ENCODE measurements around the gene HPSE2. TPM values are rescaled to one million over a fixed set of nuclear protein-coding genes. Genes with fewer than 3 reads are reported as not detected.

HPSE2 gene
- total and polyA plus RNA-seq, 2 of the 13 experiments (the other 11 are each of a cell fraction or from before 2014, with no cell fraction given), result 0.01 TPM; not detected in 1

DNA sequence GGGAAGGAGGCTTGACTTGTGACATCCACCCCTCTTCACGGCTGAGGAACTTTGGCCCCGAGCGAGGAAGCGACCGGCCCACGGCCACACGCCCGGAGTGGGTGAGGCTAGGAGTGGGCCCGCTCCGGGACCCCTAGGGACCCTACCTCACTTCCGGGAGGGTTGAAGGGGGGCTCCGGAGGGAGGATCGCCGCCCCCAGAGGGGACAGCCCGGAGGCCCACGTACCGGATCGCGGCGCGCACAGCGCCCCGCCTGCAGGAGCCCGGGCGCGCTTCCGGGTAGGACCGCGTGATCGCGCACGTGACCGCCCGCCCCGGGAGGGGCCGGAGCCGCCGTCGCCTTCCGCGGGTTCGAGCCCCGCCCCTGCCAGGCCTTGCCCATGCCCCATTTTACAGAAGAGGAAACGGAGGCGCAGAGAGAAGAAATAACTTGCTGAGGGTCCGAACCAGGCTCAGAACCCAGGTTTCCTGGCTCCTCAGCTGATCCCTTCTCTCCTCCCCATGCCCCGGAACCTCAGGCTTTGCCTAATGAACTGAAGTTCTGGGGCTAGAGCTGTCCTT lies 788.9 kb downstream of the HPSE2 start, which contains the start of gene HPS1 (continued):
- TF ChIP-seq HNRNPLL (IDR thresholded peaks at IDR 0.05; ENCODE audit: low read depth, low read length, poor library complexity, severe bottlenecking) (peak; percentile 46), HNF4G (IDR thresholded peaks at IDR 0.05; ENCODE audit: borderline replicate concordance, low read depth, low read length) (no peak), HNF4G (CRISPR knock-in tag; IDR thresholded peaks at IDR 0.05; ENCODE audit: borderline replicate concordance, low read depth) (no peak), RBFOX2 (IDR thresholded peaks at IDR 0.05; ENCODE audit: low read depth, low read length) (peak; percentile 95), ZZZ3 (CRISPR knock-in tag; IDR thresholded peaks at IDR 0.05; ENCODE audit: borderline replicate concordance) (no peak), ZNF224 (CRISPR knock-in tag; IDR thresholded peaks at IDR 0.05) (0 out of 2 replicates have a peak, but pooled peaks have one; percentile 25), FOXA3 (CRISPR knock-in tag; IDR thresholded peaks at IDR 0.05) (peak; percentile 26; the same call in 1 of the 2 replicates), FOXC1 (CRISPR knock-in tag; IDR thresholded peaks at IDR 0.05; ENCODE audit: borderline replicate concordance) (peak; percentile 69), ZNF34 (CRISPR knock-in tag; IDR thresholded peaks at IDR 0.05; ENCODE audit: borderline replicate concordance) (no peak), ELF4 (CRISPR knock-in tag; IDR thresholded peaks at IDR 0.05; ENCODE audit: borderline replicate concordance) (peak; percentile 33; the same call in 1 of the 2 replicates), ATF7-NPFF (CRISPR knock-in tag; IDR thresholded peaks at IDR 0.05; ENCODE audit: low read depth) (peak; percentile 13; the same call in 1 of the 2 replicates), GABPB1 (CRISPR knock-in tag; IDR thresholded peaks at IDR 0.05) (peak; percentile 83; the same call in 1 of the 2 replicates), HOXA3 (CRISPR knock-in tag; IDR thresholded peaks at IDR 0.05) (peak; percentile 58; the same call in 1 of the 2 replicates), ZSCAN12 (CRISPR knock-in tag; IDR thresholded peaks at IDR 0.05) (0 out of 2 replicates have a peak, but pooled peaks have one; percentile 54), ZBTB20 (CRISPR knock-in tag; IDR thresholded peaks at IDR 0.05; ENCODE audit: borderline replicate concordance, low read depth) (peak; percentile 50; the same call in 1 of the 2 replicates), KLF16 (CRISPR knock-in tag; IDR thresholded peaks at IDR 0.05) (peak in 1 of 2 experiments; percentile 30; a peak in 1 of 4 replicates), RBAK (CRISPR knock-in tag; IDR thresholded peaks at IDR 0.05) (no peak), ZFX (CRISPR knock-in tag; IDR thresholded peaks at IDR 0.05; ENCODE audit: low read depth) (peak; percentile 75; the same call in 1 of the 2 replicates), LCORL (IDR thresholded peaks at IDR 0.05) (no peak), LCORL (CRISPR knock-in tag; IDR thresholded peaks at IDR 0.05) (no peak)
- TF ChIP-seq, protein P1, sequence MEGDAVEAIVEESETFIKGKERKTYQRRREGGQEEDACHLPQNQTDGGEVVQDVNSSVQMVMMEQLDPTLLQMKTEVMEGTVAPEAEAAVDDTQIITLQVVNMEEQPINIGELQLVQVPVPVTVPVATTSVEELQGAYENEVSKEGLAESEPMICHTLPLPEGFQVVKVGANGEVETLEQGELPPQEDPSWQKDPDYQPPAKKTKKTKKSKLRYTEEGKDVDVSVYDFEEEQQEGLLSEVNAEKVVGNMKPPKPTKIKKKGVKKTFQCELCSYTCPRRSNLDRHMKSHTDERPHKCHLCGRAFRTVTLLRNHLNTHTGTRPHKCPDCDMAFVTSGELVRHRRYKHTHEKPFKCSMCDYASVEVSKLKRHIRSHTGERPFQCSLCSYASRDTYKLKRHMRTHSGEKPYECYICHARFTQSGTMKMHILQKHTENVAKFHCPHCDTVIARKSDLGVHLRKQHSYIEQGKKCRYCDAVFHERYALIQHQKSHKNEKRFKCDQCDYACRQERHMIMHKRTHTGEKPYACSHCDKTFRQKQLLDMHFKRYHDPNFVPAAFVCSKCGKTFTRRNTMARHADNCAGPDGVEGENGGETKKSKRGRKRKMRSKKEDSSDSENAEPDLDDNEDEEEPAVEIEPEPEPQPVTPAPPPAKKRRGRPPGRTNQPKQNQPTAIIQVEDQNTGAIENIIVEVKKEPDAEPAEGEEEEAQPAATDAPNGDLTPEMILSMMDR (CRISPR knock-in tag; IDR thresholded peaks at IDR 0.05), result peak; percentile 32
- TF ChIP-seq, protein P2, sequence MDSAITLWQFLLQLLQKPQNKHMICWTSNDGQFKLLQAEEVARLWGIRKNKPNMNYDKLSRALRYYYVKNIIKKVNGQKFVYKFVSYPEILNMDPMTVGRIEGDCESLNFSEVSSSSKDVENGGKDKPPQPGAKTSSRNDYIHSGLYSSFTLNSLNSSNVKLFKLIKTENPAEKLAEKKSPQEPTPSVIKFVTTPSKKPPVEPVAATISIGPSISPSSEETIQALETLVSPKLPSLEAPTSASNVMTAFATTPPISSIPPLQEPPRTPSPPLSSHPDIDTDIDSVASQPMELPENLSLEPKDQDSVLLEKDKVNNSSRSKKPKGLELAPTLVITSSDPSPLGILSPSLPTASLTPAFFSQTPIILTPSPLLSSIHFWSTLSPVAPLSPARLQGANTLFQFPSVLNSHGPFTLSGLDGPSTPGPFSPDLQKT (CRISPR knock-in tag; IDR thresholded peaks at IDR 0.05; ENCODE audit: borderline replicate concordance), result 0 out of 2 replicates have a peak, but pooled peaks have one; percentile 22
- TF ChIP-seq, protein P3, sequence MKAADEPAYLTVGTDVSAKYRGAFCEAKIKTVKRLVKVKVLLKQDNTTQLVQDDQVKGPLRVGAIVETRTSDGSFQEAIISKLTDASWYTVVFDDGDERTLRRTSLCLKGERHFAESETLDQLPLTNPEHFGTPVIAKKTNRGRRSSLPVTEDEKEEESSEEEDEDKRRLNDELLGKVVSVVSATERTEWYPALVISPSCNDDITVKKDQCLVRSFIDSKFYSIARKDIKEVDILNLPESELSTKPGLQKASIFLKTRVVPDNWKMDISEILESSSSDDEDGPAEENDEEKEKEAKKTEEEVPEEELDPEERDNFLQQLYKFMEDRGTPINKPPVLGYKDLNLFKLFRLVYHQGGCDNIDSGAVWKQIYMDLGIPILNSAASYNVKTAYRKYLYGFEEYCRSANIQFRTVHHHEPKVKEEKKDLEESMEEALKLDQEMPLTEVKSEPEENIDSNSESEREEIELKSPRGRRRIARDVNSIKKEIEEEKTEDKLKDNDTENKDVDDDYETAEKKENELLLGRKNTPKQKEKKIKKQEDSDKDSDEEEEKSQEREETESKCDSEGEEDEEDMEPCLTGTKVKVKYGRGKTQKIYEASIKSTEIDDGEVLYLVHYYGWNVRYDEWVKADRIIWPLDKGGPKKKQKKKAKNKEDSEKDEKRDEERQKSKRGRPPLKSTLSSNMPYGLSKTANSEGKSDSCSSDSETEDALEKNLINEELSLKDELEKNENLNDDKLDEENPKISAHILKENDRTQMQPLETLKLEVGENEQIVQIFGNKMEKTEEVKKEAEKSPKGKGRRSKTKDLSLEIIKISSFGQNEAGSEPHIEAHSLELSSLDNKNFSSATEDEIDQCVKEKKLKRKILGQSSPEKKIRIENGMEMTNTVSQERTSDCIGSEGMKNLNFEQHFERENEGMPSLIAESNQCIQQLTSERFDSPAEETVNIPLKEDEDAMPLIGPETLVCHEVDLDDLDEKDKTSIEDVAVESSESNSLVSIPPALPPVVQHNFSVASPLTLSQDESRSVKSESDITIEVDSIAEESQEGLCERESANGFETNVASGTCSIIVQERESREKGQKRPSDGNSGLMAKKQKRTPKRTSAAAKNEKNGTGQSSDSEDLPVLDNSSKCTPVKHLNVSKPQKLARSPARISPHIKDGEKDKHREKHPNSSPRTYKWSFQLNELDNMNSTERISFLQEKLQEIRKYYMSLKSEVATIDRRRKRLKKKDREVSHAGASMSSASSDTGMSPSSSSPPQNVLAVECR (CRISPR knock-in tag; IDR thresholded peaks at IDR 0.05; ENCODE audit: borderline replicate concordance), result peak; percentile 94
